HK-2 (cell line): ENCODE data around the gene INPP5A.

ENCODE experiments used
- DNase-seq: peaks from one replicate; pipeline ENCODE4 v3.0.0-alpha.2; 2018; ENCODE audit not compliant: unreplicated experiment

Gene INPP5A

DNA sequence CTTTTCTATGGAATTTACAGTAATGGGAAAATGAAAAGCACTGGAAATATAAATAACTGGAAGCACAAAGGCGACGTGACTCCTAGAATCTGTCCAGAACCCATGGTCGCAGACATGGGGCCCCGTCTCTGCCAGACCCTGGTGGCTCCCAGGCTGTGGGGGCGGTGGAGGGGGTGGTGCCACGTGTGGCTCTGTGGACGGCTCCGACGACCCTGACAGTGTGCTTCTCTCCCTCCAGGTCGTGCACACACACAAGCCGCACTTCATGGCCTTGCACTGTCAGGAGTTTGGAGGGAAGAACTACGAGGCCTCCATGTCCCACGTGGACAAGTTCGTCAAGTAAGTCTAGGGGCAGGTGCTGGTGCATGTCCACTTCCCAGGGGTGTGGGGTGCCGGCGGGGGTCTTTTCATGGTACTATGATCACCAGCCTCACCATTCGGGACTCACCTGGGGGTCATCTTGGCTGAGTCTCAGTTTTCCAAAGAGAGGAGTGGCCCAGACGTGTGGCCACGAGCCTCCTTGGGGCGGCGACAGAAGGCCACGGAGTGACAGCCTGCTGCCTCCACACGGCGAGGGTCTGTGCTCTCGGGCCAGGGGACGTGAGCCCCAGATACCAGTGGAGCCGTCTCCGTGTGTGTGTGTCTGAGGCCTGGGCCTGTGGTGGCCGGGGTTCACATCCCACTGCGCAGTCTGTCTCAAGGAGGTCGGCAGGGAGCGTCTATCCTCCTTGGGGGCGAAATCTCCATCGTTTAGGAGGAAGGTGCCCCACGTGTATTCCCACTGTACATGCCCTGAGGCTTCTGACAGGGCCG is 108.2 kb downstream of the INPP5A start:
- no peak for DNase-seq

DNA sequence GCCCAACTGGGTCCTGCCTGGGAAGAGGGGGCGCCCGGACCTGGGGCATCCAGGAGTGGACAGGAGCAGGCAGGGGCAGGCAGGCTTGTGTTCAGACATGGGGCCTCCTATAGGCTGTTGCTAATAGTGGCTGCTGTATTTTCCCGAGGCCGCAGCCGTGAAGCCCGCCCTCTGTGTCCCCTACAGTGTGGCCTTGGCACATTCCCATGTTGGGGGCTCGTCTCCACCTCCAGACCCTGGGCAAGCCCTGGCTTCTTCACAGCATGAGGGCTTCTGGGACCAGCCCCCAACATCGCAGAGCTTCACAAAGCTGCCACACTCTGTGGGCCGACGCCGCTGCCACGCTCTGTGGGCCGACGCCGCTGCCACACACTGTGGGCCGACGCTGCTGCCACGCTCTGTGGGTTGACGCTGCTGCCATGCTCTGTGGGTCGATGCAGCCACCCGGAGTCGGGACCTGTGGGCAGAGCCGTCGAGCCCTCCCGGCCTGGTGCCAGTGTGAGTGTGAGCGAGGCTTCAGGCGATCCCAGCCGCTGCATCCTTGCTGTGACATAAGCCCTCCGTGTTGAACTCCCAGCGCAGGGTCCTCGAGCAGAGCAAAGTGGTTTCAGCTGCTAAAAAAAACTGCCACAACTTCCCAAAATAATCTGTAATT is 109.0 kb downstream of the INPP5A start:
- no peak for DNase-seq

DNA sequence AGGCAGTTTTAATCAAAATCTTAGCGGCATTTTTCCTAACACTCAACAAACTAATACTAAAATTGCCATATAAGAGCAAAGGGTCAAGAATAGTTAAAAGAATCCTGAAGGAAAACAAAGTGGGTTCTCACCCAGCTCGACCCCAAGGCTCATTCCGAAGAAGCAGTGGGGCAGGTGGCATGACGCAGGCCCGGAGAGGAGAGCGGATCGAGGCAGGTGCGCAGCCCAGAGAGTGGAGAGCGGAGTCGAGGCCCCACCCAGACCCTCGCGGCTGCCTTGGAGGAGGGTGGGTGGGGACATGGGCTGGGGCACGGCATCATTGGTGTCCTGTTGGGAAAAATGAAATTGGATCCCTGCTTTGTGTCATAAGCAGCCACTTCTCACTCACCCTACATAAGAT is 109.8 kb downstream of the INPP5A start:
- DNase-seq: no peak

DNA sequence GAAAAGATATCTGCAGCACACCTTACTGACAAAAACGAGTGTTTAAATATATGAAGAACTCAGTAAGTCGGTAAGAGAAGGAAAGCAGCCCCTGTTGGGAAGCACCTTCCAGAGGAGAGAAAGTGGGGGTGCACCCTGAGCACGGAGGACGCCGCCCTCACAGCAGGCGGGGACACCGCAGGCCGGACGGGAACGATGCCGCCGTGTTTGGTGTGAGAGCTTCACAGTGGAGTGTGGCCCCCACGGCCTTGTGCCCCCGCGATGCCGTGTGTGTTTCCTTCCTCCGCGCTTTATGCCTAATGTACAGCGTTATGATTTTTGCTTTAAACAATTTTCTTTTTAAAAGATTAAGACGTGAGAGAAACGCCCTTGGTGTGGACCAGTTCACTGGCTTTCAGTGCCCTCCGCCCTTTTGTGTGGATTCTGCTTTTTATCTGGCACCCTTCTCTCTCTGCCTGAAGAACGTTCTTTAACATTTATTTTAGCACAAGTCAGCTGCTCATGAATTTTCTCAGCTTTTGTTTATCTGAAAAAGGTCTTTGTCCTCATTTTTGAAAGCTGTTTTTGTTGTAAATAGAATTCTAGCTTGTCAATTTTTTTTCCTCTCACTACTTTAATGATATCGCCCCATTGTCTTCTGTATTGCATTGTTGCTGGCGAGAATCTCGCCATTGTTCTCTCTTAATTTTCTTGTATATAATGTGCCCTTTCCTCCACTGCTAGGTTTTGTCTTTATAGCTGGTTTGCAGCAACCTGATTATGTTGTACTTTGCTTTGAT is 110.7 kb downstream of the INPP5A start:
- no peak for DNase-seq

DNA sequence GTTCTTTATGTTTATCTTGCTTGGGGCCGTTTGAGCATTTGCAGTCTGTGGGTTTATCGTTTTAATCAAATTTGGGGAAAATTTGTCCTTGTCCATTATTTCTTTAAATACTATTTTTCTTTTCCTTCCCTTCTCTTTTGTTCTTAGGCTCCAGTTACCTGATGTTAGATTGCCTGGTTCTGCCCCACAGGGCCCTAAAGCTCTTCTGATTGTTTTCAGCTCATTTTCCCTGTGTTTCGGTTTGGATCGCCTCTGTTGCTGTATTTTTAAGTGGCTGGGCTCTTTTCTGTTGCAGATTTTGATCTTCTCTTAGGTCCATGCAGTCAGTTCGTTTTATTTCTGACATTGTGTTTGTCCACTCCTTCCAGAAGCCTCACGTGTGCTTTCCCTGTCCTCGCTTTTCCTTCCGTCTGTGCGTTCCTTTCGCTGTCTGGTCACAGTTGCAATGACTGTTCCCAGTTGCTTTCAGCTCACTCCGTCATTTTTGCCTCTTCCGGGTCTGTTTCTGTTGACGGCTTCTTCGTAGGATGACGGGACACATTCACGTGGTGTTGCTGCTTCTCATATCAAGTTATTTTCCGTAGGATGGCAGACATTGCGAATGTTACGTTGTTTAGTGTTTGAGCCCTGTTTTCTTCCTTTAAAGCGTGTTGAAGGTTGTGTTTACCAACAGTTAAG is 111.4 kb downstream of the INPP5A start:
- no peak for DNase-seq

- DNase-seq: no peak
Measured at GRCh38 chr10:132649651-132650360, 112.2 kb downstream of the INPP5A start.

DNA sequence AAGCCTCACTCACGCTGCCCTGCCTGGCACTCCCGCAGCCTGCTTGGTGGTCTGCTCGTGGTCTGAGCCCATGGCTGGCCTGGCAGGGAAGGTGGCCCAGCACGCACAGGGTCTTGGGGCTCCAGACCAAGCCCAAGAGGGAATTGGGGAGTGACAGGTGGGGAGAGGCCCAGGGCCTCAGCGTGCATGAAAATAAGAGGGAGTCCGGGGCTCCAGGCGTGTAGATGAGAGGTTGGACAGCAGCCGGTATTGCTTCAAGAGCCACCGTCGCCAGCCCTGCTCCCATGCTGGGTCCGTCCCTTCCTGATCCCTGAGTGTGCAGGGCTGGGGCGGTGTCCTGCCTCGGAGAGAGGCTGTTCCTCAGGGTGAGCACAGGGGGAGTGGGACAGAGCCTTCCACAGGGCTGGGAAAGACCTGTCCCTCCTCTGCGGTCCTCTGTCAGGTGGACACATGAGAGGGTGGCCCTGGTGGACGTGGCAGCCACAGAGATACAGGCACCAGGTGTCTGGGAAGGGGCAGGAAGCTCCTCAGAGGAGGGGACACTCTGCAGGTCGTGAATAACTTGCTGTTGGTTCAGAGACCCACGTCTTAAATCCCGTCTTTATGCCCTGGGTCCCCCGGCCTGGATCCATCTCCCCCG is 113.1 kb downstream of the INPP5A start:
- no peak for DNase-seq

- no peak for DNase-seq
Measured at GRCh38 chr10:132651511-132652029, 114.0 kb downstream of the INPP5A start.

DNA sequence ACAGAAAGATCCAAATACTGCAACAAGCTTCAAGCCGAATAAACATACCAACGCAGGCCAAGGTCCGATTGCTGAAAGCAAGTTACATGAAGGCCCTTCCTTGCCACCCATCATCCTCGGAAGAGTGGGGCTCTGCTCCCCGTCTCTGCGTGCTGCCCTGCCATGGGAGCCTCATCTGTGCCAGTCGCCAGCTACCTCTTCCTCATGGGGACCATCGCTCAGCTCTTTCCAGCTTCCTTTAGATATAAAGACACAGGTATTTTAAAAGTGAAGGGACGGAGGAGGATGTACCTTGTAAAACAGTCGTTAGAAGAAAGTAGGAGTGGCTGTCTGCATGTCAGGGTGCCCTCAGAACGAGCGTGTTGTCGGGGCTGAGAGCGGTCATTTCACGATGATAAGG is 114.9 kb downstream of the INPP5A start:
- no peak for DNase-seq

DNA sequence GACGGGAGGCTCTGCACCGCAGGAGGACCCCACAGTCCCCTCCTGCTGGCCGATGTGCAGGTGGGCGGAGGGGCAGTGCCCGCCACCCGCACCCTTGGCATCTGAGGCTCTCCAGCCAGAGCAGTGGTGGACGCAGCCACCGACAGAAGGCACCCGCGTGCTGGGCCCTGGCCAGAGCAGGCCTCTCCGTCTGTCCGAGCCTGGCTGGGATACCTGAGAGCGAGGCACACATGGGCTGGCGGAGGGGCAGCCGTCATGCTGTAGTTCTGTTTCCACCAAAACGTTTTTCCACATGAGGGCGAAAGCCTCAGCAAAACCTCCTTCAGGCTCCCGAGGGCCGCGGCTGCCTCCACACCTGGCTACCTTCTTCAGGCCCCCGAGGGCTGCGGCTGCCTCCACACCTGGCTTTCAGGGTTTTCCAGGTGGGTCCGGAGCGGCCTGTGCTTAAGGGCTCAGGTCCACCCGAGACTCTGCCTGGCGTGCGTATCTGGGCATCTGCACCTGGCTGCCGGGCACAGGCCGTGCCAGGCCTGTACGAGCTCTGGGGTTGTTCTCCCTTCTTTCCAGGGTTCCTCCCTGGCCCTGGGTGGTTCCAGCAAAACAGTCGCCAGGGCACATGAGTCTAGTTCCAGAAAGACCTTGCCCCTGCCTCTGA is 115.5 kb downstream of the INPP5A start:
- no peak for DNase-seq

- no peak for DNase-seq
Measured at GRCh38 chr10:132653721-132654120, 116.1 kb downstream of the INPP5A start.

DNA sequence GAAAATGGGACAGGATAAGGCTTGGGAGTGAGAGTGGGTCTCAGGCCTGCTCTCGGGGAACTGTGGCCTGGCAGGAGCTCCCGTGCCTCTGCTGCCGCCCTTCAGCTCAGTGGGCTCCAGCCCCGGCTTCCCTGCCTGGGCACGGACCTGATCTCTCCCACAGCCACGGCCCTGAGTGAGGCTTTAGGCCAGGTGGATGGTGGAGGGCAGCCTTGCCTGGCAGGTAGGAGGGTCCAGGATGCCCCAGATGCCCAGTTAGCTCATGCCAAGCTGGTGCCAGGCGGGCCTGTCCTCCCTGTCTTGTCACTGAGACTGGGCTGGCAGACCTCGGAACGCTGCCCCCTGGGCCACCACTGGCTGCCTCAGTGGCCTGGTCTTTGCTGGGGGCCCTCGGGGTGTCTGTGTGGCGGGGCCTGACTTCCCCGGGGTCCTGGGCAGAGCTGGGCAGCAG is 116.6 kb downstream of the INPP5A start:
- DNase-seq: no peak

DNA sequence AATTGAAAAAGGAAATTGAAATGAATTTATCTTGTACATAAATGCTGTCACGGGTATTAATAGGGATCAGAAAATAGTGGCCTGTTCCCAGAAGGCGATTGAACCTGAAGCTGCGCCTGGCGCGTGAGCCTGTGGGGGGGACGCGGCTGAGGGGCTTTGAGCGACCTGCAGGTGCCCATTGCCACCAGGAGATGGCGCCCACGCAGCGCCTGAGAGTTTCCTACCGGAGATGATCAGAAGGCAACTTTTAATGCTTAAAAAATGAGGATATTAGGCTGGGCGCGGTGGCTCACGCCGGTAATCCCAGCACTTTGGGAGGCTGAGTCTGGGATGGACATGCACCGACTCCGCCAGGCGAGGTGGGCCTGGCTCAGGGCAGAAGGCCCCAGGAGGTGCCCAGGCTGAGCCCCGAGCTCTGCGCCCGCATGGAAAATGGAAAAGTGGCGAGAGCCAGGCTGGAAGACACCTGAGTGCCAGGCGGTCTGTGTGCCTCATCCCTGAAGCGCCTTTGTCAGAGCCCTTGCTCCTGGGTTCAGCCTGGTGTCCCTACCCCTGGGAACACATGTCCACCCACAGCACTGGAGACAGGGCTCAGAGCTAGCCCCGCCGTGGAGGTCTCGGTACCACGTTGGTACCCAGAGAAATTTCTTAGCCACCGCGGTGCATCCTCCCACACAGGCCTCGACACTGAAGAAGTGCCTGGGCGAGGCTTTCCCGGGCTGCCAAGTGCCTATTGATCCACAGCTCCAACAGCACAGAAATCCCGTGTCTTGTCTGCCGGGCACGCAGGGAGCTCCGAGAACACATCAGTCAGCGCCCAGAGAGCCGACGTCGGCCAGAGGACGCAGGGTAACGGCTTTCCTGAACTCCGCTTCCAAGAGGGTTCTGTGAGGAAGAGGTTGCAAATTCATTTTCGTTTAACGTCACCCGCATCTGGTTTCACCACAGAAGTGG is 117.4 kb downstream of the INPP5A start:
- DNase-seq: peak; percentile 76

GRCh38 chr10:132655735-132656134 is 118.1 kb downstream of the INPP5A start:
- no peak for DNase-seq

DNA sequence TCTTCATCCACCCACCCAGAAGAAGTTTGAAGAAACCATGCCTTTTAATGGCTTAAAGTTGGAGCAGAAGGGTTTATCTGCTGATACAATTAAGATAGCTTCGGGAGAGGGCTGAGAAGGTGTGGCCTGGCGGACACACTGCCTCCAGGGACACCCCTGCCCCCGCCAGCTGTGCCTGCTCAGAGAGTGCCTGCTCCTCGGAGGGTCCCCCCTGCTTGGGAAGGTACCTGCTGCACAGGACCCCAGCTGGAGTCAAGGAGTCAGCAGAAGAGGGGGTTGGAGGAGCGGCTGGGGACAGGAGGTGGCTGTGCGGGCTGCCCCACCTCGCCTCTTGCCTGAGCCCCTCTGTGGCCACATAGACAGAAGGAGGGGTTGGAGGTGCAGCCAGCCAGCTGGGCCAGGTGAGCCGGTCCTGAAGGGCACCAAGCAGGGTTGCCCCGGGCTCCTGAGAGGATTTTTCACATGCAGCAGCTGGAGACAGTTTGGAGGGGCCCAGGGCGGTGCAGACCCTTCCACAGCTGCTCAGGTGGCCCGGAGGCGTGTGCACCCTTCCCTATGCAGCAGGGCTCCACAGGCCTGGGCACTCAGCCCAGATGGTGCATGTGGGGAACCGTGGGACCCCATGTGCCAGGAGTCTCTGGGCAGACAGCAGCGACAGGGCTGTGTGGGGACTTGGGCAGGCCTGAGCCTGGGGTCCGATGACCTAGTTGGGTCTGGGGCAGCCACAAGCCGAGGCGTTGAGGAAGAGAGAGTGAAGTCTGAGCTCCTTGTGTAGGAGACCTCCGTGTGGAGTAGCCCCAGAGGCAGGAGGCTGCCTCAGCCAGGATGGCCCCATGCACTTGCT is 118.9 kb downstream of the INPP5A start:
- DNase-seq: no peak

- no peak for DNase-seq
Measured at GRCh38 chr10:132657127-132657706, 119.6 kb downstream of the INPP5A start.

DNA sequence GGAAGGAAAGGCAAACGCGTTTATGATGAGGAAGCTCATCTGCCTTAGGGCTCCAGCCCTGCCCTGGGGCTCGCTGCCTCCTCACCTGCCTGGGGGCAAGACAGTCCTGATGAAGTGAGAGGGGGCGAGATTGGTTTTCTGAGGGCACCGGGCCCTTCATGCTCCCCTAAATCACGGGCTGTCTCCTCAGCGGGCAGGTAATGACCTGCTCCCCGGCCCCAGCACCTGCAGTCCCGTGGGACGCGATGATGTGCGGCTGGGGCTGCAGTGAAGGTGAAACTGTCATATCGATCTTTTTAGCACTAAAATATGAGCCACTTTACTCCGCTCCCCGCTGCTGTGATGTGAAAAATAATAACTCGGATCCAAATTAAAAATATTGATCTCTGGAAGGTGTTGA is 120.2 kb downstream of the INPP5A start:
- no peak for DNase-seq
